HEK293 (cell line): ENCODE measurements around the gene EYS.

Source experiments
- ZBTB49 ChIP-seq: fragments of 450-650 bp; formaldehyde crosslinking; IDR thresholded peaks from 2 replicates; pipeline ENCODE4 v1.5.1; 2016; ENCODE audit warnings: missing biosample characterization, missing genetic modification characterization, low read depth
- ZEB2 ChIP-seq: fragments of 450-650 bp; formaldehyde crosslinking; IDR thresholded peaks from 2 replicates; pipeline ENCODE4 v1.5.1; 2016; ENCODE audit warnings: missing biosample characterization, missing genetic modification characterization
- ZNF10 ChIP-seq: fragments of 450-650 bp; formaldehyde crosslinking; IDR thresholded peaks from 2 replicates; pipeline ENCODE4 v1.5.1; 2017; ENCODE audit warnings: missing biosample characterization, missing genetic modification characterization
- ZNF292 ChIP-seq: fragments of 450-650 bp; formaldehyde crosslinking; IDR thresholded peaks from 2 replicates; pipeline ENCODE4 v1.5.1; 2016; ENCODE audit warnings: low read depth, missing biosample characterization, missing genetic modification characterization, borderline replicate concordance
- TF ChIP-seq, protein P1 (sequence below): fragments of 450-650 bp; formaldehyde crosslinking; IDR thresholded peaks from 2 replicates; pipeline ENCODE4 v1.5.1; 2016; ENCODE audit warnings: missing biosample characterization, missing genetic modification characterization

- TF ChIP-seq ZEB2 = no peak
- TF ChIP-seq ZNF10 (tag by site-specific recombination) = no peak
- TF ChIP-seq ZNF292 (tag by site-specific recombination) = no peak
- TF ChIP-seq ZBTB49 (tag by site-specific recombination) = no peak
- TF ChIP-seq, protein P1, sequence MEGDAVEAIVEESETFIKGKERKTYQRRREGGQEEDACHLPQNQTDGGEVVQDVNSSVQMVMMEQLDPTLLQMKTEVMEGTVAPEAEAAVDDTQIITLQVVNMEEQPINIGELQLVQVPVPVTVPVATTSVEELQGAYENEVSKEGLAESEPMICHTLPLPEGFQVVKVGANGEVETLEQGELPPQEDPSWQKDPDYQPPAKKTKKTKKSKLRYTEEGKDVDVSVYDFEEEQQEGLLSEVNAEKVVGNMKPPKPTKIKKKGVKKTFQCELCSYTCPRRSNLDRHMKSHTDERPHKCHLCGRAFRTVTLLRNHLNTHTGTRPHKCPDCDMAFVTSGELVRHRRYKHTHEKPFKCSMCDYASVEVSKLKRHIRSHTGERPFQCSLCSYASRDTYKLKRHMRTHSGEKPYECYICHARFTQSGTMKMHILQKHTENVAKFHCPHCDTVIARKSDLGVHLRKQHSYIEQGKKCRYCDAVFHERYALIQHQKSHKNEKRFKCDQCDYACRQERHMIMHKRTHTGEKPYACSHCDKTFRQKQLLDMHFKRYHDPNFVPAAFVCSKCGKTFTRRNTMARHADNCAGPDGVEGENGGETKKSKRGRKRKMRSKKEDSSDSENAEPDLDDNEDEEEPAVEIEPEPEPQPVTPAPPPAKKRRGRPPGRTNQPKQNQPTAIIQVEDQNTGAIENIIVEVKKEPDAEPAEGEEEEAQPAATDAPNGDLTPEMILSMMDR (tag by site-specific recombination) = no peak
Measured at GRCh38 chr6:64998204-64998603, 708.8 kb downstream of the EYS start.
